ENCODE data around the gene PLGRKT.
"Not testable (repeated sequence)": the region's sequence is repeated elsewhere in the genome, so short reads cannot be mapped to it uniquely, and the experiment has no call there.

Gene PLGRKT

DNA sequence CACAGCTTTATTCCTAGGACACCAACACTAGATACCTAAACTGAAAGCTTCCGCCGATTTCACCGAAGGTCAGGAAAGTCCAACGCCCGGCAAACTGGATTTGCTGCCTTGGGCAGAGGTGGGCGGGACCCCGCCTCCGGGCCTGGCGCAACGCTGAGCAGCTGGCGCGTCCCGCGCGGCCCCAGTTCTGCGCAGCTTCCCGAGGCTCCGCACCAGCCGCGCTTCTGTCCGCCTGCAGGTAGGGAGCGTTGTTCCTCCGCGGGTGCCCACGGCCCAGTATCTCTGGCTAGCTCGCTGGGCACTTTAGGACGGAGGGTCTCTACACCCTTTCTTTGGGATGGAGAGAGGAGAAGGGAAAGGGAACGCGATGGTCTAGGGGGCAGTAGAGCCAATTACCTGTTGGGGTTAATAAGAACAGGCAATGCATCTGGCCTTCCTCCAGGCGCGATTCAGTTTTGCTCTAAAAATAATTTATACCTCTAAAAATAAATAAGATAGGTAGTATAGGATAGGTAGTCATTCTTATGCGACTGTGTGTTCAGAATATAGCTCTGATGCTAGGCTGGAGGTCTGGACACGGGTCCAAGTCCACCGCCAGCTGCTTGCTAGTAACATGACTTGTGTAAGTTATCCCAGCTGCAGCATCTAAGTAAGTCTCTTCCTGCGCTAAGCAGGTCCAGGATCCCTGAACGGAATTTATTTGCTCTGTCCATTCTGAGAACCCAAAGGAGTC is 12.8 kb upstream of the PLGRKT start, which contains the start of gene CD274:
TSS of gene CD274 (plus strand) at position 184 of the 733 bp plus-strand sequence. CDS start 5,572 bp downstream, outside the sequence.
- peak; percentile 46 to 71 (median 57) for DNase-seq

DNA sequence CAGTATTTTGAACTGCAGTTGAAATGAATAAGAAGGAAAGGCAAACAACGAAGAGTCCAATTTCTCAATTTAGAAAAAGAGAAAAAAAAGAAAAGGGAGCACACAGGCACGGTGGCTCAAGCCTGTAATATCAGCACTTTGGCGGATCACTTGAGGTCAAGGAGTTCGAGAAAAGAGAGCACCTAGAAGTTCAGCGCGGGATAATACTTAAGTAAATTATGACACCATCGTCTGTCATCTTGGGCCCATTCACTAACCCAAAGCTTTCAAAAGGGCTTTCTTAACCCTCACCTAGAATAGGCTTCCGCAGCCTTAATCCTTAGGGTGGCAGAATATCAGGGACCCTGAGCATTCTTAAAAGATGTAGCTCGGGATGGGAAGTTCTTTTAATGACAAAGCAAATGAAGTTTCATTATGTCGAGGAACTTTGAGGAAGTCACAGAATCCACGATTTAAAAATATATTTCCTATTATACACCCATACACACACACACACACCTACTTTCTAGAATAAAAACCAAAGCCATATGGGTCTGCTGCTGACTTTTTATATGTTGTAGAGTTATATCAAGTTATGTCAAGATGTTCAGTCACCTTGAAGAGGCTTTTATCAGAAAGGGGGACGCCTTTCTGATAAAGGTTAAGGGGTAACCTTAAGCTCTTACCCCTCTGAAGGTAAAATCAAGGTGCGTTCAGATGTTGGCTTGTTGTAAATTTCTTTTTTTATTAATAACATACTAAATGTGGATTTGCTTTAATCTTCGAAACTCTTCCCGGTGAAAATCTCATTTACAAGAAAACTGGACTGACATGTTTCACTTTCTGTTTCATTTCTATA is 12.0 kb upstream of the PLGRKT start:
- DNase-seq, result no peak

DNA sequence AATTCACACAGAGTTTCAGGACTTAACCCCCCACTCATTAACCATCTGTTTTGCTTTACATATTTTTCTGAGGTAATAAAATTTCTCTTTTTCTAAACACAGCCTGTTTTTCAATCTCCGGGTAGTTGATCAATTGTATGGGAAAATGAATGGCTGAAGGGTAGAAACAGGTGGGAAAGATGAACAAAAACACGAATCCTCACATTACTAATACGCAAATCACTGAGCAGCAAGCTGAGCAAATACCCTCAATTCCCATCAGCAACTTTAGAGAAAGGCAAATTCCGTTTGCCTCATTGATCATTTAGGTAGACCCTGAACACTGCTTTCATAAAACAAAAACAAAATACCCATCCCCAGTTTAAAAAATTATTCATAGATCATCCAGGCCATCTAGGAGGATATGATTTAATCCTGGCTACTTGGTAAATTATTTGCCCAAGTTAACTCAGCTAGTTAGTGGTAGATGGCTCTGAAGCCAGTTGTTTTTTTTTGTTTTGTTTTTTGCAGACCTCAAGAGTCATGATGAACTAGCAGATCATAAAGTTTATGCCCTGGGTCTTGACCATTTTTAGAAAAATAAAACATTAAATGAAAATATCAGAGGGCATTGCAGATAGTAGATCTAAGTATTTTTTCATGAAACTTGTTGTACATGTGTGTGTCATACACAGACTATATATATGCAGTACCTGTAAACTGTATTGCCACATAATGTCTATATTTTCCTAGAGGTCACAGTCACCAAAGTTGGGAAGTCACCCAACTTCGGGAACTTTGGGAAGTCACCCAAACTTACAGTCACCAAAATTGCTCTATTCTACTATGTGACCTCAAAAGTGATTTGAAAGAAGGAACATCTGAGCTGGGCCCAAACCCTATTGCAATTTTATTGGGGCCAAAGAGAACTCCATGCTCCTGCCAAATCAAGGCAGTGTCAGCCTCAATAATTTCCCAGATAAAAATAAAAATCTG is 11.0 kb upstream of the PLGRKT start:
- DNase-seq, result no peak

DNA sequence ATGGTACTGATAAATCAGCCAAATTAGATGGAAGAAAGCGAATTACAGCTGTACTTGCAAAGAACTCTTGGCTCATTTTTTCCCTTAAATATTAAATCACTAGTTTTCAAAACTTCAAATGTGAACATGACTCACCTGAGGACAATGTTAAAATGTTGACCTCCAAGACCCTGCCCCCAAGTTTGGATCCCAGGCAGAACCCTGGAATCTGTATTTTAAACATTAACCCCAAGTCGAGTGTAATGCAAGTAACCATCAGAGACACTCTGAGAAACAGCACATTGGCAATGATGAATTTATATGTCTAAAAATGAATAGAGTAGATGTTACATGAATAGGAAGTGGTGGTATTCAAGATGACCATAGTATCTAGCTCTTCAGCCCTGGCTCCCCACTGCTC is 10.3 kb upstream of the PLGRKT start:
- no peak for DNase-seq

DNA sequence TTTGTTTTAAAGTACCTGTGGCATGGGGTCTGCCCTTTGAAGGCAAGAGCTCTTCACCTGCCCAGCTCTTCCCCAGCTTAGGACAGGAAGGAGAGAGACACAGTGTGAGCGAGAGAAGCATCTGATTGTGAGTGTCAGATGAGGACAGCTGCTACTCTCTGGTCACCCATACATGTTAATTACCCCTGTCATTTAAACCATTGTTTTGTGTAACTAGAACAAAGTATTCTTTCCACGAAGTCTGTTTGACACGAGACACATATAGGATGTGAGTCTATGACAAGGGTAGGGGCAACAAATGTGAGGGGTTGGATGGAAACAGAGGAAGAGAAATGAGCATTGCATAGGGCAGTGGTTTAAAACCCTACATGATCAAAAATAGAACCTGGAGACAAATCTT is 9.6 kb upstream of the PLGRKT start:
- no peak for DNase-seq

DNA sequence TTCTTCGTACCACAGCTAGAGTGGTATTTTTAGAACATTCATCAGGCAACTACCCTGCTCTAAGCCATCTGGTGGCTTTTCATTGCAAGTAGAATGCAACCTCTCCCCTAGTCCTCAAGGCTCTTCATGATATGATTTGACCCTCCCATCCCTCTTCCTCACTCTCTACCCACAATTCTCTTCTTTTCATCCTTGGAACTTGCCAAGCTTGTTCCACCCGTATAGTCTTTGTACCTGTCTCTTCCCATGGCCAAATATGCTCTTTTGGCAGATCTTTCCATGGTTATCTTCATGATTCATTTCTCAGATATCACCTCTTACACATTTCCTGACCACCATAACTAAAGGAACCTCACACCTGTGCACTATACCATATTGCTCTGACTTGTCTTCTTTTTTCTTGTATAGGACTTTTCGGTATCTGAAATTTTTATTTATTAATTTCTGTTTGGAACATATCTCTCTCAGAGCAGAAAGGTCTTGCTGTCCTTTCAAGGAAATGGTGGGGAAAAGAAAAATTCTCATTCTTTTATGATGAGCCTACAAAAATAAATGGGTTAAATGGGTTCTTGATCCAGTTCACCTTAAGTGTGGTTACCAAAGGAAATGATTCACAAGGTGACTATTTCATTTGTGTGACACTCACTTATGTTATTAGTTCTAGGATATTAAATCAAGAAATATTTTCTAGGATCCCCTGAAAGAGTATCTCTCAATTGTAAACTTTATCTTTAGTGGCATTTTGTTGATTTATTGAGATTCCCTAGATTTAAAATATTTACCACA is 8.9 kb upstream of the PLGRKT start:
- no peak for DNase-seq

DNA sequence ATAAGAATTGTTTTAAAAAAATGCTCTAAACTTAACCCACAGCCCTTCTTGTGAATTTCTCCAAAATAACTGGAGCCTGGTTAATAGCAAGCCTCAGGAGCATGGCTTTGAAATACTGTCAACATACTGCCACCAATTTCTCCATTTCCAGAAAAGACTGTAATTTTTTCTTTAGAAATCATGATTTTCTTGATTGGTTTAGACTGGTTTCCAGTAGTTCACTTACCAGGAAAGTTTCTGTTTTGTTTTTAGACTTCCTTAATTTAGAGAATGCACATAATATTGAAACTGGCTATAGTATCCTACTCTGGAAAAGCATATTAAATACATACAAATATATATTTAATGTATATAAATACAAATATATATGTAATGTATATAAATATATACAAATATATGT is 8.2 kb upstream of the PLGRKT start:
- DNase-seq, result no peak

DNA sequence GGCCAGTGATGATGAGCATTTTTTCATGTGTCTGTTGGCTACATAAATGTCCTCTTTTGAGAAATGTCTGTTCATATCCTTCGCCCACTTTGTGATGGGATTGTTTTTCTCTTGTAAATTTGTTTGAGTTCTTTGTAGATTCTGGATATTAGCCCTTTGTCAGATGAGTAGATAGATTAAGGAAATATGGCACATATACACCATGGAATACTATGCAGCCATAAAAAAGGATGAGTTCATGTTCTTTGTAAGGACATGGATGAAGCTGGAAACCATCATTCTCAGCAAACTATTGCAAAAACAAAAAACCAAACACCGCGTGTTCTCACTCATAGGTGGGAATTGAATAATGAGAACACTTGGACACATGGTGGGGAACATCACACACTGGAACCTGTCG is 7.4 kb upstream of the PLGRKT start:
- not testable (repeated sequence) for DNase-seq

DNA sequence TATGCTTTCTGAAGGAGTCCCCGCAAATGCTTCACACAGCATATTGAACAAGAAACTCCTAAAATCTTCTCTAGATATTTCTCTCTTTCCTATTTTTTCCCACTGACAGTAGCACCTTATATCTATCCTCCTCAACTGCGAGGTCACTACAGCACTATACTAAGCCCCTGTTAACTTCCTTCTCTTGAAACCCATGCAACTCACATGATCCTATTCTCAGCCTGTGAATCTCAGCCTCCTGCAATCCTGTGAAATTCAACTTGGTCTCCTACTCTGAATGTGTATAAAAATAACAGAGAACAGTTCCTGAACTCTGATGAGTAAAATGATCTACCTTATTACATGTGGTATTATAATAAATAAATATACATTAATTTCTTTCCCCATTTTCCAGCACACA is 6.1 kb upstream of the PLGRKT start:
- no peak for DNase-seq

DNA sequence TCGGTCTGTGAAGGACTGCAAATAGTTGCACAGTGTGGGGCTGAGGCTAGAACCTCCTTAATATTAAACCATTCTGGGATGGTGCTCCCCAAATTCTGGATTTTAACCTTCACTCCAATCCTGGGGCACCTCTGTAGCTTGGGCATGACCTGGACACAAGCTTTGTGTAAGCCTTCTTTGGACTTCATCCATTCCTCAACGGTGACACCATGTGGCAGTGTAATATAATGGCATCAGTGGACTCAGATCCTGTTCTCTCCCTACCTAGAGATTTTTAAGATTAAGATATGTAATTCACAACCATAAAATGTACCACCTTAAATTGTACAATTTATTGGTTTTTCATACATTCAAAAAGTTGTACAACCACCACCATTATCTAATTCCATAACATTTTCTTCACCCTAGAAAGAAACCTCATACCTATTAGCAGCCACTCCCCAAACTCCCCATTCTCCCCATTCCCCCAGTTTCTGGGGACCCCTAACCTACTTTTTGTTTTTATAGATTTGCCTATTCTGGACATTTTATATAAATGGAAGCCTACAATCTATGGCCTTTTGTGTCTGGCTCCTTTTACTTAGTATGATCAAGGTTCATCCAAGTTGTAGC is 4.8 kb upstream of the PLGRKT start:
- DNase-seq, result no peak

DNA sequence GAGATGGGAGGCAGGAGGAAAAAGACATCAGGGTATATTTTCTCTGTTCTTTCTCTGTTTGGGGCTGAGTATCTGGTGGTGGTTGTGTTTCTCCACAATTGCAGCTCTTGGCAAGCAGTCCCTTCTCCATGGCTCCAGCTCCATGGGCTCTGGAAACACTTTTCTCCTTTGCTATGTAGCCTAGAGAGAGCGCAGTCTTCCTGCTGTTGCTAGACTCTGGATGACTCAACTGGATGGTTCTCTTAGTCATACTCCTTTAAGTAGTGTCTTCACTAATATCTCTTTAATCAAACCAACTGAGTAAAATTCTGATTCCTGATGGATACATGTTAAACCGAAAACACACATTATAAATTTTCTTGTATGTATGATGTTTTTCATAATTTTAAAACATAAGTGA is 3.3 kb upstream of the PLGRKT start:
- DNase-seq, result no peak

DNA sequence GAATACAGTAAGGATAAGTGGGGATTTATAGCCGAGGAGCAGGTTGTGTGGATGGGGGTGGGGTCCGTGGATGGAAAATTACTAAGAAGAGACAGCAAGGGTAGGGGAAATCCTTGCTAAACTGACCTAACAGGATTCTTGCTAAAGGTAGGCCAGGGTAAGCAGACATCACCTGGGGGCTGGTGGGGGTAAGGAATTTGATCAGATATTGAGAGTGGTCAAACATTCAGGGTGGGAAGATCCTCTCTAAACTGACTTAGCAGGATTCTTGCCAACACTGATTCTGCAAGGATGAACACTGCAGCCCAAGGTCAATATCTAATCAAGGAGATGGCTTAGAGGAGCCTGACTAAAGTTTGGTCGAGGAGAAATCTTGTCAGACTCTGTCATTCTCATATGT is 2.7 kb upstream of the PLGRKT start:
- DNase-seq, result no peak

DNA sequence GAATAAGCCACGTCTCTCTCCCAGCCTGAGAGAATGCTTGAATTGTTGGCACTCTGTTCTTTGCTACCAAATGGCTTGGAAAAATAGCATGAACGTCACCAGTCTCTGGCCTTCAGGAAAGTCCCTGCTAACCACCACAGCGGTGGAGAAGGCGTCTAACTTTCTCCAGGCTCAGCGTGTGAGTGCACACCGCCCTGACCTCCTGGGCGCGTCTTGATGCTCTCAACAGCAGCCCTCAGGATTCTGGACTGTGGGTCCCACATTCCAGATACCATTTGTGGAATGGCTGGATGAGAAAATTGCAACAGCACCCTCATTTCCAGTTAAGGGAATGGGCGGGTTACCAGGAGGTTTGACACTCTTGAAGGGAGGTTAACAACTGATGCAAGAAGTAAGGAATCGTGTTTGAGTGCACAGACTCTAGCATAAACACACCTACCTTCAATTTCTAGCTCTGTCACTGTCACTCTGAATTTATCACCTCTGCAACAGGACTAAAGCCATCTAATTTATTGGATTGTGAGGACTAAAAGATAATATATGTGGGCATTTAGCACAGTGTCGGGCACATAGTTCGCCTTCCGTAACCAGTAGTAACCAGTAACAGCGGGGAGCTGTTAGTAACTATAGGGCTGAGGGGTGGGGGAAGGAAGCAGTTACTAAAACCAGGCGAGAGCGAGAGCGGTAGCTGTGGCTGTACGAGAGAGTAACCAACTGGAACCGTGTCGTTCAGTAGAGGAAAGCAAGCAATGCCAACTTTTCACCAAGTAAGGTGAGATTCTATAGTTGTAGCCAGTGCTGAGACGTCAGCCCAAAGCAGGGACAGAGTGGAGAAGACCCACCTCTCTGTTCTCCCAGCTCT is 807 bp upstream of the PLGRKT start:
- DNase-seq, result no peak

DNA sequence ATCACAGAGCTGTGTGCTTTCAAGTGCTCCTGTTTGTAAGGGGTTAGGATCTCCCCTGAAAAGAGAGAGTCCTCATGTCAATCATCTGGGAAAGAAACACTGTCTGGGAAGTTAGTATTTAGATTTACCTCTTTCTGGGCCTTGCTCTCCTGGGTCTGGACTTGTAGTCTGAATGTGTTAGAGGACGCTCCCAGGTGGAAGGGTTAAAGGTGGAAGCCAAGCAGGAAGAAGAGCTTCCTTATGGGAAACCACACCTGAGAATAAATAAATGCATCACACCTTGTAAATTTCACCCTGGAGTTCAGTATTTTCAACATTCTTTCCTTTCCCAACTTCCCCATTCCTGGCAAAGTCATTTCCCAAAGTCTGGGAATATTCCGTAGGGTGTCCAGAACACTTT is 1.3 kb downstream of the PLGRKT start:
- no peak for DNase-seq

DNA sequence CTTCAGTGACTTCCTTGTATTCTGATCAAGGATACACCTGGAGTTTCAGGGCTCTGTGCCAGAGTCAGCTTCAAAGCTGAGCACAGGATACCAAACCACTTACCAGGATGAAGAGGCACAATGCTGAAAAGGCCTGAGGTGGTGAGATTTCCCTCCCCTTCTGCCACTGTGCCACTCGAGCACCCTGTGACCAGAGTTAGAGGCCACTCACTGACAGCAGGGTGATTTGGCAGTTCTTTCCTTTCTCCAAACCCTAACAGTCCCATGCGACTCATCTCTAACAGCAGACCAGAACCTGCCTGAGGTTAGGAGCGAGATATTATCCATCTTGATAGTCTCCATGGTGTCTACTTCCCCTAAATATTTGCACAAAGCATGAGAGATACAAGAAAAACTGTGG is 1.8 kb downstream of the PLGRKT start:
- no peak for DNase-seq

DNA sequence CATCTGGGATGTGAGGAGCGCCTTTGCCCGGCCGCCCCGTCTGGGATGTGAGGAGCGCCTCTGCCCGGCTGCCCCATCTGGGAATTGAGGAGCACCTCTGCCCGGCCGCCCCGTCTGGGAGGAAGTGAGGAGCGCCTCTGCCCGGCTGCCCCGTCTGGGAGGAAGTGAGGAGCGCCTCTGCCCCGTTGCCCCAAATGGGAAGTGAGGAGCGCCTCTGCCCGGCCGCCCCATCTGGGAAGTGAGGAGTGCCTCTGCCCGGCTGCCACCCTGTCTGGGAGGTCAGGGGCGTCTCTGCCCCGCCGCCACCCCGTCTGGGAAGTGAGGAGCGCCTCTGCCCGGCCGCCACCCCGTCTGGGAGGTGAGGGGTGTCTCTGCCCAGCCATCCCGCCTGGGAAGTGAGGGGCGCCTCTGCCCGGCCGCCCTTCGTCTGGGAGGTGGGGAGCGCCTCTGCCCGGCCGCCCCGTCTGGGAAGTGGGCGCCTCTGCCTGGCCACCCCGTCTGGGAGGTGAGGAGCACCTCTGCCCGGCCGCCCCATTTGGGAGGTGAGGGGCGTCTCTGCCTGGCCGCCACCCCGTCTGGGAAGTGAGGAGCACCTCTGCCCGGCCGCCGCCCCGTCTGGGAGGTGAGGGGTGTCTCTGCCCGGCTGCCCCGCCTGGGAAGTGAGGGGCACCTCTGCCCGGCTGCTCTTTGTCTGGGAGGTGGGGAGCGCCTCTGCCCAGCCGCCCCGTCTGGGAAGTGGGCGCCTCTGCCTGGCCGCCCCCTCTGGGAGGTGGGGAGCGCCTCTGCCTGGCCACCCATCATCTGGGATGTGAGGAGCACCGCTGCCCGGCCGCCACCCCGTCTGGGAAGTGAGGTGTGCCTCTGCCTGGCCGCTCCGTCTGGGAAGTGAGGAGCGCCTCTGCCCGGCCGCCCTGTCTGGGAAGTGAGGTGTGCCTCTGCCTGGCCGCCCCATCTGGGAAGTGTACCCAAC is 3.6 kb downstream of the PLGRKT start:
- not testable (repeated sequence) for DNase-seq

DNA sequence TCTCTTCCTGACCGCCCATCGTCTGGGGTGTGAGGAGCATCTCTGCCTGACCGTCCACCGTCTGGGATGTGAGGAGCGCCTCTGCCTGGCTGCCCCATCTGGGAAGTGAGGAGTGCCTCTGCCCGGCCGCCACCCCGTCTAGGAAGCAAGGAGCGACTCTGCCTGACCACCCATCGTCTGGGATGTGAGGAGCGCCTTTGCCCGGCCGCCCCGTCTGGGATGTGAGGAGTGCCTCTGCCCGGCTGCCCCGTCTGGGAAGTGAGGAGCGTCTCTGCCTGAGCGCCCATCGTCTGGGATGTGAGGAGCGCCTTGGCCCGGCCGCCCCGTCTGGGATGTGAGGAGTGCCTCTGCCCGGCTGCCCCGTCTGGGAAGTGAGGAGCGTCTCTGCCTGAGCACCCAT is 4.4 kb downstream of the PLGRKT start:
- DNase-seq, result not testable (repeated sequence)

DNA sequence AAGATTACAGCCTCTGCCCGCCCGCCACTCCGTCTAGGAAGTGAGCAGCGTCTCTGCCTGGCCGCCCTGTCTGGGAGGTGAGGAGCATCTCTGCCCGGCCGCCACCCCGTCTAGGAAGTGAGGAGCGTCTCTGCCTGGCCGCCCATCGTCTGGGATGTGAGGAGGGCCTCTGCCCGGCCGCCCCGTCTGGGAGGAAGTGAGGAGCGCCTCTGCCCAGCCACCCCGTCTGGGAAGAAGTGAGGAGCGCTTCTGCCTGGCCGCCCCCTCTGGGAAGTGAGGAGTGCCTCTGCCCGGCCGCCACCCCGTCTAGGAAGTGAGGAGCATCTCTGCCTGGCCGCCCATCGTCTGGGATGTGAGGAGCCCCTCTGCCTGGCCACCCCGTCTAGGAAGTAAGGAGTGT is 4.8 kb downstream of the PLGRKT start:
- DNase-seq, result not testable (repeated sequence)

DNA sequence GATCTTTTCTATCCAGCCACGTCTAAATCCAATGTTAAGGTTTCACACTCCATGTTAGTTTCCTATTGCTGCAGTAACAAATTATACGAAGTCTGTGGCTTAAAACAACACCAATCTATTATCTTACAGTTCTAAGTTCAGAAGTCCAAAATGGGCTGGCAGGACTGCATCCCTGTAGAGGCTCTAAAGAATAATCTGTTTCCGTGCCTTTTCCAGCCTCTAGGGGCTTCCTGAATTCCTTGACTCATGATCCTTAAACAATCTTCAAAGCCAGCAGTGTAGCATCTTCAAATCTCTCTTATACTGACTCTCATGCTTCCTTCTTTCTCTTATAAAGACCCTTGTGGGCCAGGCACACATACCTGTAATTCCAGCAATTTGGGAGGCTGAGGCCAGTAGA is 6.8 kb downstream of the PLGRKT start:
- DNase-seq, result no peak
